GM21515 (cell line): ENCODE data around the gene RNF10.
A peak's percentile ranks its signal among the peaks of the same experiment; 100 is the strongest.
"Not testable (repeated sequence)": the region's sequence is repeated elsewhere in the genome, so short reads cannot be mapped to it uniquely, and the experiment has no call there.

ENCODE experiments used
- ATAC-seq: cut with Tn5 transposase; IDR thresholded peaks from one replicate; pipeline ENCODE4 v1.9.1; 2021; ENCODE audit not compliant: unreplicated experiment

RNF10 gene

GRCh38 chr12:120534203-120534702, at the start of gene RNF10:
RNF10 (plus strand) TSS chr12:120534356; CDS start chr12:120534812, 456 bp downstream.
- ATAC-seq: peak; percentile 60

GRCh38 chr12:120485961-120486881, 47.9 kb upstream of the RNF10 start:
- no peak for ATAC-seq

- not testable (repeated sequence) for ATAC-seq
These were observed 46.6 kb upstream of the RNF10 start for GRCh38 chr12:120487552-120487951.

GRCh38 chr12:120488057-120488640, 46.0 kb upstream of the RNF10 start:
- ATAC-seq: no peak

- no peak for ATAC-seq
These were observed 45.1 kb upstream of the RNF10 start for GRCh38 chr12:120489018-120489417.

GRCh38 chr12:120490325-120490724, 43.8 kb upstream of the RNF10 start:
- no peak for ATAC-seq

GRCh38 chr12:120490833-120491512, 43.2 kb upstream of the RNF10 start:
- ATAC-seq: no peak

GRCh38 chr12:120495186-120495730, 38.9 kb upstream of the RNF10 start:
- no peak for ATAC-seq

- peak; percentile 86 for ATAC-seq
These were observed 38.3 kb upstream of the RNF10 start, which contains the start of gene DYNLL1 for GRCh38 chr12:120495731-120496412. DYNLL1 (plus strand) TSS chr12:120496113; CDS start chr12:120496422, 309 bp downstream.

- ATAC-seq: peak; percentile 22
These were observed 37.5 kb upstream of the RNF10 start for GRCh38 chr12:120496413-120497340.

GRCh38 chr12:120497524-120498150, 36.5 kb upstream of the RNF10 start:
- ATAC-seq: no peak

- ATAC-seq: no peak
These were observed 35.2 kb upstream of the RNF10 start for GRCh38 chr12:120498870-120499515.

- no peak for ATAC-seq
These were observed 33.6 kb upstream of the RNF10 start for GRCh38 chr12:120500581-120500980.

- no peak for ATAC-seq
These were observed 29.6 kb upstream of the RNF10 start for GRCh38 chr12:120504587-120504986.

GRCh38 chr12:120508537-120508936, 25.6 kb upstream of the RNF10 start:
- ATAC-seq: no peak

- ATAC-seq: no peak
These were observed 20.2 kb upstream of the RNF10 start for GRCh38 chr12:120514002-120514401.

GRCh38 chr12:120515496-120515895, 18.7 kb upstream of the RNF10 start:
- ATAC-seq: no peak

- ATAC-seq: not testable (repeated sequence)
These were observed 14.8 kb upstream of the RNF10 start for GRCh38 chr12:120519324-120519723.
